Vein endothelial cell (primary cell): Measurements from ENCODE around the gene ALG8. TPM values are rescaled to one million over a fixed set of nuclear protein-coding genes. Genes with fewer than 3 reads are reported as not detected.

ENCODE experiments used
- small RNA-seq: library from RNA; depleted of rRNA; stranded (forward); fragments of <200 nt; gene quantifications from one replicate; pipeline ENCODE3, GENCODE V24; 2012
- total RNA-seq: library from RNA; depleted of rRNA; stranded (reverse); fragments of >200 nt; gene quantifications from 2 replicates; pipeline ENCODE4 v1.2.3, GENCODE V29; 2012

The ALG8 gene
- 24.7 and 25.5 TPM in 2 replicates for total RNA-seq

DNA sequence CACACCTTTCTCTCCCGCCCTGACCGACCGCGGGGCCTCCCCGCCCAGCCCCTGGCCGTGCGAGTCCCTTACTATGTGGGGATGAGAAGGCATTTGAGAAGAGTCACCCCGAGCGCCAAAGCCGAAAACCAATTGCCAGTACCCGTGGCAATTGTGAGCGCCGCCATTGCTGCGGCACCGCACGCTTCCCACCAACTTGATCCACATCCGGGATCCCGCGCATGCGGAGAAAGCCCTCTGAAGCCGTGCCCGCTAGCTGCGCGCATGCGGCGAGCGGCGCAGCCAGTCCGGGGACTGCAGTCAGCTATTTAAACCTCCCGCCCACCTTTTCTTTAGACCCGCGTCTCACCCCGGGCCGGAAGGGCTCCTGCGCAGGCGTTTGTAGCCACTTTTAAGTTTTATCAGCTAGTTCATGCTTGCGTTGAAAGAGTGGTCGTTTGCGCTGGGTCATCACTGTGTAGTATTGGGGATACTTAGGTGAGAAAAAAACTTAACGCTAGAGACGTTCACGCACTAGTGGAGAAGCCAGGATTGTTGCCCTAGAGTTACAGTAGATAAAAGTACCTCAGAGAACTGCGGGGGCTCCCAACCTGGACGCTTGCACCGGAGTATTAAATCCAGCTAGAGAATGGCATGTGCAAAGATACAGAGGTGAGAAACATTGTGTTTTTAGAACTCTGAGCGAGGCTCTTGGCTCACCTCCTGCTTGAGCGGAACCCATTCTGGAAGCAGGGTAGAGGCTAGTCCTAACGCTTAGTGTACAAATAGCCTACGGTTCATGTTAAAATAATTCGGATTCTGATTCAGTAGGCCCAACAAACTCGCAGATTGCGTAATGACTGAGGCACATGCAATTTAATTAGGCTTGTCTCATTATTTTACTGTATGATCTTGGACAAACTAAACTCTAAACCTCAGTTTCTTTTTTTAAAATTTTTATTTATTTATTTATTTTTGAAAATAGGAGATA is at the start of gene ALG8:
Gene ALG8 (minus strand): TSS at position 205 of the 970 bp plus-strand sequence. CDS start 38 bp downstream, at position 167.

DNA sequence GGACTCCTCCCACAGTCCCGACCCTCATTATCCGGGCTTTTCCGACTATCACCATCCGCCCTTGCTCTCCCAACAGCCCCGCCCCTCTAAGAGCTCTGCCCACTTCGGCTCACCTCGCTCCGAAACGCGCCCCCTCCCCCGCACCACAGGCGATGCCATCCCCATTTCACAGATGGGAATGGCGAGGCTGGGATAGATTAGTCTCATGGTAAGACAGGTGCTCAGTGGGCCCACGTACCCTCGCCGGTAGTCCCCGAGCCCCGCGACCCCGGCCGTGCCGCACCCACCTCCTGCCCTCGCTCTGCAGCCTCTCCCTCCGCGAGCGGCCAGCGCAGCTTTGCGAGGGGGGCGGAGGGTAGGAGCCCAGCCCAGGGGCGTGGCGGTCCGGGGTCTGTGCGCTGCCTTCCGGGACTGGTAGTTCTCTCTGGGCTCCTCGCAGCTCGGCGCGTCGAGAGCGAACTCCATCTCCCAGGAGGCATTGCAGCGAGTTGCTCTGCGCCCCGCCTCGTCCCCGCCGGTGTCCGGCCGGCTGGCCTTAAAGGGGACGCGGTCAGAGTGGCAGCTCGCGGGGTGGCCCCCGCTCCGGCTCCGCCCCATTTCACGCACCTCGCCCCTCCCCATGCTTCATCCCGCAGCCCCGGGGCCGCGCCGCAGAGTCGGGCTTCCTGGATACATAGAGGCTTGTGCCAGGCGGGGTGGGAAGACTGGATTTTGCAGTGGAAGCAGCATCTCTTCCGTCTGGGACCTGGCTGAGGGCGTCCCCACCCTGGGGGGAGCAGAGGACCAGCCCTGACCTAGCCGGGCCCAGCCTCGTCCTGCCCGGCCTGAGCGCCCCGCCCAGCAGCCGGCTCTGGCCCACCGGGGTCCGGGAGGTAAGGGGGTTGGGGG is 49.1 kb upstream of the ALG8 start, which contains the start of the genes KCTD21 and USP35:
Gene KCTD21 (minus strand): TSS at position 341 of the 888 bp plus-strand sequence. CDS start 14,072 bp downstream, outside the sequence.
Gene USP35 (plus strand): TSS at position 634 of the 888 bp plus-strand sequence. CDS start 7,327 bp downstream, outside the sequence.

DNA sequence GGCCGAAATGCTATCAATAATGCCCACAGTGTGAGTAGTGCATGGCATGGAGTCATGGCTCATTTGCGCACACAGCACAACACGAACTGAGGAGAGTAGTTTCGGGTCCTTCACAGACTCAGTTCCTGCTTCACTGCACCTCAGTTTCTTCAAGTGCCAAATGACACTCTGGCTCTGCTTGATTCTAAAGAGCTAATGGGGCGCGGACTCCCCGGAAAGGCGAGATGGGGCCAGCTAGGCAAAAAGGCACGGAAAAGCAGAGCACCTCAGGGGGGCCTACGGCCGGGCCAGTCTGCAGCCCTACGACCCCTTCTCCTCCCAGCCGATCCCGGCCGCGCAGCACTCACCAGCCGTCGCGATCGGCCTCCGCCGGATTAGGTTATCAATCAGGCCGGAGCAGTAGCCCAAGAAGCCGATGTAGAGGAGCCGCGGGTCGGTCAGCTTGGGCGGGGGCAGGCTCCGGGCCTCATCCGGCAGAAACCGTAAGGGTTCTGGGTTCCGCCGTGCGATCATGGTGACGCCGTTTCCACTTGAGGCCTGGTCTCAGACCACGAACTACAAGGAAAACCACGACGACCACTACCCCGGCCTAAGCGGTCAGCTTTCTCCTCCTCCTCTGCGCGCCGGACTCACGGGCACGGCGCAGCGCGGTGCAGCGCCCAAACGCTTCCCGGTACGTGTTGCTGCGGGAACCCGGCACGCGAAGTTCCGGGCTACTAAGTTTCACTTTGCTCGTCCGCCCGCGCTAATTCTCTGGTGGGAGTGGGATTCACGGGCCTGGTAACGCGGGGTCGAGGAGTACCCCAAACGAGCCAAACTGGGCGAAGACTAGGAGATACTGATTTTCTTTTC is 60.0 kb downstream of the ALG8 start, which contains the start of gene NDUFC2:
Gene NDUFC2 (minus strand): TSS at position 631 of the 852 bp plus-strand sequence. CDS start 118 bp downstream, at position 513.

DNA sequence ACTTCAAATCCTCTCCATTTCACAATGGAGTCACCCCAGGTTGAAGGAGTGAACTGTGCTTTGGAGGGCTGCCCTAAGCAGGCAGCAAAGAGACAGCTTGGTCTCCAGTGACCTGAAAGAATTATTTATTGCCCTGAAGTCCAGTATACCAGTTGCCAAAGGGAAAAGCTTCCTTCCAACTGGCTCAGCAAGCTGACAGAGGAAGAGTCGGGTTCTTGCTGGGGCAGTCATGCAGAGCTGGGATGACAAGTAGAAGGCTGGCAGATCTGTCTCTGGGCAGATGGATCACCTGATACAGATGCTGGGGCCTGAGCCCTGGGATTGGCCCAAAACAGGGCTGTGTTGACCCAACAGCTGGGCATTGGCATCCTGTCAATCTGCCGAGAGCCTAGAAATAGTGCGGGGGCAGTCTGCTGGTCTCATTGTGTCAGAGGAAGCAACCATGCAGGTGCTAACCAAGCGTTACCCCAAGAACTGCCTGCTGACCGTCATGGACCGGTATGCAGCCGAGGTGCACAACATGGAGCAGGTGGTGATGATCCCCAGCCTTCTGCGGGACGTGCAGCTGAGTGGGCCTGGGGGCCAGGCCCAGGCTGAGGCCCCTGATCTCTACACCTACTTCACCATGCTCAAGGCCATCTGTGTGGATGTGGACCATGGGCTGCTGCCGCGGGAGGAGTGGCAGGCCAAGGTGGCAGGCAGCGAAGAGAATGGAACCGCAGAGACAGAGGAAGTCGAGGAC is 75.8 kb downstream of the ALG8 start, which contains the start of gene THRSP:
Gene THRSP (plus strand): TSS at position 422 of the 742 bp plus-strand sequence. CDS start 21 bp downstream, at position 443.

Small RNA genes lying within 50 kb of the gene (small RNA-seq; reads per million reads assigned to genes)
- not detected for gene RNU6-126P

Other genes with a start within 250 kb of the ALG8 start
- 36.6 and 43.1 TPM in 2 replicates for gene INTS4, start 145.0 kb downstream of the ALG8 start, total RNA-seq
- 0.48 and 1.3 TPM in 2 replicates for gene KCTD14, start 116.3 kb downstream of the ALG8 start, total RNA-seq
- not detected in 2 replicates for gene THRSP, start 75.8 kb downstream of the ALG8 start, total RNA-seq
- 84.4 and 134 TPM in 2 replicates for gene NDUFC2, start 59.8 kb downstream of the ALG8 start, total RNA-seq
- 10.2 and 10.8 TPM in 2 replicates for gene KCTD21, start 49.0 kb upstream of the ALG8 start, total RNA-seq
- gene USP35, start 49.3 kb upstream of the ALG8 start, total RNA-seq: 7.7 and 10.5 TPM in 2 replicates